ENCODE results near the gene ST3GAL3. TPM values are rescaled to one million over a fixed set of nuclear protein-coding genes. Genes with fewer than 3 reads are reported as not detected.

ST3GAL3 gene, protein sequence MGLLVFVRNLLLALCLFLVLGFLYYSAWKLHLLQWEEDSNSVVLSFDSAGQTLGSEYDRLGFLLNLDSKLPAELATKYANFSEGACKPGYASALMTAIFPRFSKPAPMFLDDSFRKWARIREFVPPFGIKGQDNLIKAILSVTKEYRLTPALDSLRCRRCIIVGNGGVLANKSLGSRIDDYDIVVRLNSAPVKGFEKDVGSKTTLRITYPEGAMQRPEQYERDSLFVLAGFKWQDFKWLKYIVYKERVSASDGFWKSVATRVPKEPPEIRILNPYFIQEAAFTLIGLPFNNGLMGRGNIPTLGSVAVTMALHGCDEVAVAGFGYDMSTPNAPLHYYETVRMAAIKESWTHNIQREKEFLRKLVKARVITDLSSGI
- total RNA-seq: 5.5 TPM

DNA sequence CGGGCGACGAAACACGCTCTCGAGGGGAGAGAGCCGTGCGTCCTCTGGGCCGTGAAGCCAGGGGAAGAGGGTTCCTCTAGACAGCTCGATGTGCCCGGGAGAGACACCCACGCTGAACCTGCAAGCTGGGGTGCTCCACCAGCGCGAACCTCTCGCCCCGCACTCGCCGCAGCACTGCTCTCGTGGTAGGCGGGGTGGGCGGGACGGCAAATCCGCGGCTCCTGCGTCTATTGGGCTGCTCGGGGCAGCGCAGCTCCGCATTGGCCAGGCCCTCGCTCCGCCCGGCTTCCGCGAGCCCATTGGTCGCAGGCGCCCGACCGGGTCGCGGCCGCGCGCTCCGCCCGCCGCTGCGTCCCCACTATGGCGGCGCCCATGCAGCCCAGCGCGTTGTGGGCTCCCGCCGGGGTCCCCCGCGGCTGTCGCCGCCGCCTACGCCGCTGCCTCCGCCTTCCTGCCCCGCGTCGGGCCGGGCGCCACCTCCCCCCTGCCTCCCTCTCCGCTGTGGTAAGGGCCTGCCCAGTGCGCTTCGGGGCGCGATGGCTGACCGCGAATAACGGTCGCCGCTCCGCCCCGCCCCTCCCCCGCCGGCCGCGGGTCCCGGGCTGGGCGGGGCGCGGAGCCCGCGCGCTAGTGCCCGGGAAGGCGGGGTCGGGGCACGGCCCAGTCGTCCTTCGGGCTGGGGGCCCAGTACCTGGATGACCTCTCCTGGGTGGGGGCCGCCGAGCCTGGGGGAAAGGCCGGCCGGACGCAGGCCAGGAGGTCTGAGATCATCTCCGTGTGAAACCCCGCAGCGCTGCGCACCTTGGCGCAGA lies at the start of gene ST3GAL3:
Gene ST3GAL3, plus strand, starts transcription at position 347 of the 812 bp plus-strand sequence. CDS start 28,727 bp downstream, outside the sequence.
- ATAC-seq: peak; percentile 96

DNA sequence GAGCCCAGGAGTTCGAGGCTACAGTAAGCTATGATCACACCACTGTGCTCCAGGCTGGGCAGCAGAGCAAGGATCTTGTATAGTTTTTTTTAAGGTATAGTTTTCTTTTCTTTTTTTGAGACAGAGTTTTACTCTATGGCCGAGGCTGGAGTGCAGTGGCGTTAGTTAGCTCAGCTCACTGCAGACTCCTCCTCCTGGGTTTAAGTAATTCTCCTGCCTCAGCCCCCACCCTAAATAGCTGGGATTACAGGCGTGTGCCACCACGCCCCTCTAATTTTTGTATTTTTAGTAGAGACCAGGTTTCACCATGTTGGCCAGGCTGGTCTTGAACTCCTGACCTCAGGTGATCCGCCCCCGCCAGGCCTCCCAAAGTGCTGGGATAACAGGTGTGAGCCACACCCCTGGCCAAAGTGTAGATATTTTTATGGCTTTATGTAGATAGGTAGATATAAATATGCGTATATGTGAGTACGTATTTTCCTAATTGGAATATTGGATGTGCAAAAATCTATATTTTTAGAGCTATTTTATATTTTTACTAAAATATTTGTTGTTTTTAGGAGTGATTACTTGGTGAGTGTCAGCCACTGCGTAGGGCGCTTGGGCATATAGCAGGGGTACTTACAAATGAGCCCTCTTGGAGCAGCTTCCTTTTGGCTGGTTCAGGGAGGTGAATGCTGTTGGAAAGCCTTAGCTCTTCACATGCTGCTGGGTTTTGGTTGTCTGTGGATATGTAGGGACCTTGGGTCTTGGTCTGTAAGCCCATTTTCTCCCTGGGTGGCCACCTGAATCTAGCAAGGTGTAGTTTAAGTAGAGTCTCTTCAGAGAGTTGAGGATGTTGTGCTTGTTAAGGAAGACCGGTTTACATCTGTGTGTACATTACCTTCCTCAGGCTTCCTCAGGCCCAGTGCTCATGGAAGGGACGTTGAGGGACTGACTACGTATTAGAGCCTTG lies 47.8 kb upstream of the ST3GAL3 start:
- no peak for ATAC-seq

GRCh38 chr1:43660355-43660754 lies 47.0 kb upstream of the ST3GAL3 start:
- ATAC-seq: no peak

- no peak for ATAC-seq
Observed at GRCh38 chr1:43664369-43664768, 43.0 kb upstream of the ST3GAL3 start.

DNA sequence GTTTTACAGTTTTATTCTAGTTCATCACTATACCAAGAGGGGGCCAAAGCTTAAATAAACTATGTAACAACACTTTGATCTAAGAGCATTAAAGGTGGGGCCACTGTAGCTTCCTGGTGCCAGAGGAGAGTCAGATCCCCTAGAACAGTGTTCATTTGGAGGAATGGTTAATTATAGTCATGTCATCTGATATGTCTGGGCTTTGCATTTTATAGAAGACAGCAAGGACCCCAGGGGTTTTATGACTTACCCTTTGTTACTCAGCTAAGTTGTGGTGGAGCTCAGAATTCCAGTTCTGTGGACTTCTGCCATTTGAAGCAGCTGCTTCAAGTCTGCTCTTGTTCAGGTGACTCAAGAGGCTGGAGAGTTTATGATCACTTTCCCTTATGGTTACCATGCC lies 40.7 kb upstream of the ST3GAL3 start:
- peak; percentile 88 for ATAC-seq

DNA sequence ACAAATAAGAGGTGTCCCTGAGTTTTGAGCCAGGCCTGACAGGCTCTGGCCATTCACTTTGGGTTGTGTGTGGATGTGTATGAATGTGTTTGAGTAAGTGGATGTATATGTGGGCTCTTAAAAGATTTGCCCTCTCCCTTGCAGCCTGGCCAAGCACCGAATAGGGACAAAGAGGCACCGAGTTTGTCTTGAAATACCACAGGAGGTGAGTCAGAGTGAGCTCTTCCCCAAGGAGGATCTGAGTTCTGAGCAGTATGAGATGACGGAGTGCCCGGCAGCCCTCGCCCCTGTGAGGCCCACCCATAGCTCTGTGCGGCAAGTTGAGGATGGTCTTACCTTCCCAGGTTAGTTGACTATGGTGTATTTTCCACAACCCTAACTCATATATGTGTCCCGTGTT lies 38.4 kb upstream of the ST3GAL3 start:
- ATAC-seq: peak; percentile 9

DNA sequence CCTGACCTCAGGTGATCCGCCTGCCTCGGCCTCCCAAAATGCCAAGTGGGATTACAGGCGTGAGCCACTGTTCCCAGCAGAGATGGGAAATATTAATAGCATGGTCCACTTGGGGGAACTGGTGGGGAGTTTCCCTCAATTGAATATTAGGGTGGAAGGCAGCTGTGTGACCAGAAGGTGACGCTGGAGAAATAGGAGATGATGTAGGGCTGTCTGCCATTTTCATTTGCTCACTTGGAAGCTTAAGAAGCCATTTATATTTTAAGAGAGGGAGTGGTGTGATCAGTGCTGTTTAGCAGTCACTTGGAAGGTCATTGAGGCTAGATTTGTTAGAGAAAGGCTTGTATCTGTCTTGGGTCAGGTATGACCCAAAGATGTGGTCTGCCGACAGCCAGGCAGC lies 37.5 kb upstream of the ST3GAL3 start:
- ATAC-seq: no peak

GRCh38 chr1:43671193-43671592 lies 36.1 kb upstream of the ST3GAL3 start:
- ATAC-seq: no peak

GRCh38 chr1:43671626-43672330 lies 35.6 kb upstream of the ST3GAL3 start:
- peak; percentile 19 for ATAC-seq

DNA sequence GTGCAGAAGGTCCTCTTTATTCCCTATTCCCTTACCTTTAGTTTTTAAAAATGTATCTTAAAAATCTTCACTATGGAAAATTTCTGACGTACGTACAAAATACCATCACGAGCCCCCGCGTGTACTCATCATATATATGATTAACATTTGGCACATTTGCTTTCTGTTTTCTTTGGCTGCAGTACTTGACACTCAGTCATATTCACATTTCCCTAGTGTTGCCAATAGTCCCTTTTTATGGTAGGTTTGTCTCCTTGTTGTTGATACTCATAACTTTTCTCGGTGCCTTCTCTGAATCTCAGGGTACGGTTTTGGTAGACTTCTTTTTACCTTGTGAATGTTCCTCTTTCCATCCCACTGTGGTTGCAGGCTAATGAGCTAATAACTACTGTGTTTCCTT lies 34.1 kb upstream of the ST3GAL3 start:
- ATAC-seq: no peak

DNA sequence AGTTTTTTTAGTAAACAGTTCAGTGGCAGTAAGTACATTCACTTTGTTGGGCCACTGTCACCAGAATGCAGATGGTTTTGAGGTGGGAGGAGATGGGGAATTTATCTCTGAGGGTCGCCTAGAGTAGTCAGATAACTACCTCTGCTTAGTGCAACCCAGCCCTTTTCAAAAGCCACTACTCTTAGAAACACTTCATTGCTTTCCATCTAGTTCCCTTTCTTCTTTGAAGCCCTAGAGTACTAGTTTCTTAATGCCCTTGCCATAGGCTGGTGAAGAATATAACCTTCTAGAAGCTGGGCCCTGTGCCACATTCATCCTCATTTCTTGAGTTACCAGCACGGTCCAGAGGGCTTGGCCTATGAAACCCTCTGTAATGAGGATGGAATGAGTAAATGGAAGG lies 28.4 kb upstream of the ST3GAL3 start:
- ATAC-seq: no peak

GRCh38 chr1:43683560-43683959 lies 23.8 kb upstream of the ST3GAL3 start:
- ATAC-seq: no peak

- ATAC-seq: no peak
Observed at GRCh38 chr1:43686801-43687200, 20.5 kb upstream of the ST3GAL3 start.

DNA sequence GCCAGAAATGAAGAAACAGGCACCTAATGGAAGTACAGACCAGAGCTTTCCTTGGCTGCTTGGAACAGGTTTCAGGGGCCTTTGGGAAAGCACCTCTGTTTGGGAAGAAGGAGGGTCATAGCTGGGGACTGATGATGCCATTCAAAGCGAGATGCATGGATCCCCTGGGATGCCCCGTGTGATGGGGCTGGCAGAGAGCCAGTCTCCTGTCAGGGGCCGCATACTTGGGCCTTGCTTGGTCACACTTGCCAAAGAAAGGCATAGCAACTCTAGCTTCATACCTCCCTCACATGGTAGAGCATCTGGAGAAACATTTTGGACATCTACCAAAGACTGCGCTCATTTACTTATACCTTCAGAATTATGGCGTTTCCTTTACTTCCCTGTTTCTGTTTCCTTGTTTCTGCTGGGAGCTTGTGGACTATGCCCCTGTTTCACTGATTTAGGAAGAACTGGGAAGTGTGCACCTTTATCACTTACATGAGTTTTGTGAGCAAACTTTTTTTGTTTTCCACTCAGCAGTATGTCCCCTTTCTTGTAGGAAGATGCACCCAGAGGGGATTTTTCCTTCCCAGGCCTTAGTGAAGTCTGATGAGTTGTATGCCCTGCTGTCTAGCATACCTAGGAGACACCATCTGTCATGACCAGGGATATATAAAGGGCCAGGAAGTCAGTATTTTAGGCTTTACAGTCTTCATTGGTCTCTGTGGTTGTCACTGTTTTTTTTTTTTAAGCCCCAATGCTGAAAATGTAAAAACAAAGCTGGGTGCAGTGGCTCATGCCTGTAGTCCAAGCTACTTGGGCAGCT lies 19.8 kb upstream of the ST3GAL3 start:
- no peak for ATAC-seq

GRCh38 chr1:43688109-43688387 lies 19.3 kb upstream of the ST3GAL3 start:
- no peak for ATAC-seq

GRCh38 chr1:43688594-43689000 lies 18.7 kb upstream of the ST3GAL3 start:
- no peak for ATAC-seq

DNA sequence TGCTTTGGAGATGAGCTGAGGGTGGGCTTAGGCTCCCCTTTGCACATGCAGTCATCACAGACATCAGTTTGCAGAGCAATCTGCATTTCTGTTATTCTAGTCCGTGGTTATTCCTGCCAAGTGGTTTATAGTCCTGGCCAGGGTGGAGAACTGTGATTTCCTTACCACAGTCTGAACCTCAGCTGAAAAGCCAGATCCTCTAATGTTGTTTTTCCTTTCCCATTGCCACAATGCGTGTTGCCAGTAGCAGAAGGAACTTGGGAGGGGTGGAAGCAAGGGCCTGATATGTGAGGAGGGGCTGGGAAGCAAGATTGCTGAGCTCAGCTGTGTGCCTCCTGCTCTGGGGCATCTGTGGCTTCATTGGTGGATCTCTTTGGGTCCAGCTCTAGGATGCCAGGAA lies 18.0 kb upstream of the ST3GAL3 start:
- ATAC-seq: no peak

- ATAC-seq: no peak
Observed at GRCh38 chr1:43691871-43692815, 15.2 kb upstream of the ST3GAL3 start.

- no peak for ATAC-seq
Observed at GRCh38 chr1:43693371-43693770, 14.0 kb upstream of the ST3GAL3 start.

GRCh38 chr1:43699281-43699680 lies 8.1 kb upstream of the ST3GAL3 start:
- no peak for ATAC-seq
